RWPE1 (cell line): ENCODE measurements around the gene PSTK.

Experiments
- CTCF ChIA-PET: fragments of 350-600 bp; sonication (Branson Sonifier 250); formaldehyde crosslinking; extraction: SDS; loops from one replicate; lab custom pipeline; 2021; lab: Yijun Ruan, JAX
- POLR2A ChIA-PET: fragments of 400-600 bp; formaldehyde crosslinking; extraction: SDS; loops from one replicate; lab custom pipeline; 2020; ENCODE audit warnings: antibody characterized with exemption; ENCODE audit not compliant: low non-redundant PET; lab: Yijun Ruan, JAX
- DNase-seq: peaks from one replicate; pipeline ENCODE4 v3.0.0; 2012; ENCODE audit warnings: low spot score
- H3K27ac ChIP-seq: fragments of 450-650 bp; 2 replicates; pipeline ENCODE4 v1.5.1; 2017
- CTCF ChIP-seq: fragments of 450-650 bp; conservative IDR thresholded peaks from 2 replicates; pipeline ENCODE4 v1.5.1; 2017; ENCODE audit warnings: low read depth, mild to moderate bottlenecking

The PSTK gene, protein sequence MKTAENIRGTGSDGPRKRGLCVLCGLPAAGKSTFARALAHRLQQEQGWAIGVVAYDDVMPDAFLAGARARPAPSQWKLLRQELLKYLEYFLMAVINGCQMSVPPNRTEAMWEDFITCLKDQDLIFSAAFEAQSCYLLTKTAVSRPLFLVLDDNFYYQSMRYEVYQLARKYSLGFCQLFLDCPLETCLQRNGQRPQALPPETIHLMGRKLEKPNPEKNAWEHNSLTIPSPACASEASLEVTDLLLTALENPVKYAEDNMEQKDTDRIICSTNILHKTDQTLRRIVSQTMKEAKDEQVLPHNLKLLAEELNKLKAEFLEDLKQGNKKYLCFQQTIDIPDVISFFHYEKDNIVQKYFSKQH

GRCh38 chr10:122980209-122981065 lies at the start of gene PSTK:
Gene PSTK (plus strand): TSS chr10:122980401. CDS start chr10:122980480, 79 bp downstream.
- TF ChIP-seq CTCF: peak; percentile 87
- peak within 1 kb of the TSS; percentile 88 for H3K27ac ChIP-seq
- DNase-seq: peak; percentile 96
- ChIA-PET POLR2A (interaction anchor here (0.5 to 1.1 kb wide), 2 partner anchors 9 to 27 kb away, joined by 3 read pairs; partner anchors contain the start of gene C10orf88), CTCF (interaction anchor here (0.7 to 1.9 kb wide), 6 partner anchors 27 to 806 kb away, joined by 3 to 8 read pairs (median 3); partner anchors contain the start of genes ACADSB and IKZF5)

DNA sequence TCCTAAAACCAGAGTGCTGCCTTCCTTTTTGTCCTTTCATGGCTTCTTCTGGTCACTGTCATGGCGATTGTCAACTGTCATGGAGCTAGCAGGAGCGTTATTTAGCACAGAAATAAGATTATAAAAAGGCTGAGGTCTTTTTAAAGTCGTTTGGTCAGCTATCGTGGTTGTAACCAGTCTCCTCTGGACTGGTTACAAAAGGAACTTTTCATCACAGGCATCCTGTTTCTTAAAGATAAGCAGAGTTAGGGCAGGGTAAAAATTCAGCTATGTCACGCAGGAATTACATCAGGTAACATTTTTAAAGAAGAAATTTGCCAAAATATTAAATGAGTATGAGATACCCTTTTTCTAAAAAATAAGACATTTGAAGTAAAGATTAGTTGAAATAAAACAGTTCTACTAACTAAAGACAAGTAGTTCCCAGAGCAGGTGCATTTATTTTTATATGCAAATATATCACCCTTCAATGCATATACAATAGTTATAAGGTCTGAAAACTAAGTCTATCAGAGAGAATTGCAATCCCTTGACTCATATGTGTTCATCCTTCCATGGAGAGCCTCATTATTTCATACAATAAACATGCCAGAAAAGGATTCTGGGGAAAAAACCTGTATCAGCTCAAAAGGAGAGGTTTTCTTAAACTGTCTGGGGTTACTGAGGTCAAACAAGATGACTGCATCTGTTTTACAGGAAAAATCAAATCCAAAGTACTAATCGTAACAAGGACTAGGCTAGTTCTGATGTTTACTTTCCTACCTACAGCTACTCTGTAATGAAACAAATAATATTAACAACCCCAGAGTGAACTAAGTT lies 48.9 kb upstream of the PSTK start:
- POLR2A ChIA-PET: no interaction called here
- CTCF ChIA-PET: no interaction called here

DNA sequence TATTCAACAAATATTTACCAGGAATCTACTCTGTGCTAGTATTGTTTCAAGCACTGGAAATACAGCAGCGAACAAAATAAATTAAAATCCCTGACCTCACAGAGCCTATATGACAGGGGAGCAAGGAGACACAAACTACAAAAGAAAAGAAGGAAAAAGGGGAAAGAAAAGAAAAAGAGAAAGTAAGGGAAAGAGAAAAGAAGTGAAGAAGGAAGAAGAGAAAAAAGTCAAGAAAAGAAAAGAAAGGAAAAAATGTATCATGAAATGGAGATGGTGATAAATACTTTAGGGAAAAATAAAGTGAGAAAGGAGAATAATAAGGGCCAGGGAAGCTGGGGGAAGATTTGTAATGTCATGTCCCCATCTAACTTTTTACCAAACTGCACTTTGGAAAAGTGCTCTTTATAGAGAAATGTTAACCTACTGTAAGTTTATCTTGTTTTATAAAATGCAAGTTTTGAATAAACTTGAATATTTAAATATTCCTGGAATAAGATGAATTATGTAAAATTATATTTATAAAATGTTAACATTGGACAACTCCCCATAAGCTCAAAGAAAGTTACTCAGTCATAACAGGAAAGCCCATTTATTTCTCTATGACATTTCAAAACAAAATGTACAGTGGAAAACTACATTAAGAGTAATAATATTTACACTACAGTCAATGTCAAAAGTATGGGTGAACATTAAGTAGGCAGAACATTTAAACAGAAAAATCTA lies 40.9 kb upstream of the PSTK start:
- DNase-seq: no peak
- no peak overlapping the region for H3K27ac ChIP-seq
- ChIA-PET CTCF (no interaction called here), POLR2A (no interaction called here)
- TF ChIP-seq CTCF: no peak

More for the DNA sequence above, 48.9 kb upstream of the PSTK start:
- DNase-seq: no peak
- H3K27ac ChIP-seq: no peak overlapping the region
- TF ChIP-seq CTCF: no peak

- H3K27ac ChIP-seq: no peak overlapping the region
- no peak for TF ChIP-seq CTCF
- POLR2A ChIA-PET: no interaction called here
- no peak for DNase-seq
- CTCF ChIA-PET: no interaction called here
These were observed 40.2 kb upstream of the PSTK start for GRCh38 chr10:122939856-122940543.

DNA sequence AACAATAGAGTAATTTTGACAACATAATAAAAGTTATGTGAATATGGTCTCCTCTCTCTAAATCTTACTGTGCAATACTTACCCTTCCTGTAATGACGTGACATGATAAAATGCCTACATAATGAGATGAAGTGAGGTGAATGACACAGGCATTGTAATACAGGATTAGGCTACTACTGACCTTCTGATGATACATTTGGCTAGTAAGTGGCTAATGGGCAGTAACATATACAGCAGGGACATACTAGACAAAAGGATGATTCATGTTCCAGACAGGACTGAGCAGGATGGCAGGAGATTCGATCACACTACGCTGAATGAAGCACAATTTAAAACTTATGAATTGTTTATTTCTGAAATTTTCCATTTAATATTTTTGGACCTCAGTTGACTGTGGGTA lies 30.9 kb upstream of the PSTK start:
- CTCF ChIA-PET: no interaction called here
- TF ChIP-seq CTCF: no peak

More for the DNA sequence above, 30.9 kb upstream of the PSTK start:
- no peak overlapping the region for H3K27ac ChIP-seq
- POLR2A ChIA-PET: no interaction called here
- no peak for DNase-seq
